ENCODE measurements around the gene ZNF362.

GRCh38 chr1:33292726-33293340 is 36.5 kb downstream of the ZNF362 start:
- no peak for TF ChIP-seq NFE2L1 (CRISPR knock-in tag; IDR thresholded peaks at IDR 0.05; ENCODE audit: borderline replicate concordance)
- TF ChIP-seq CTCF (CRISPR knock-in tag; IDR thresholded peaks at IDR 0.05), result no peak
- TF ChIP-seq RAD21 (CRISPR knock-in tag; IDR thresholded peaks at IDR 0.05), result no peak

Measured in HepG2 (cell line).